Lower lobe of right lung (tissue), 2 donors: ENCODE results near the gene ASPN. TPM values are rescaled to one million over a fixed set of nuclear protein-coding genes. Genes with fewer than 3 reads are reported as not detected.

Experiments
- ATAC-seq, 2 donors: fragments of 200-7000 bp; cut with Tn5 transposase; one replicate each; pipeline ENCODE4 v1.9.1; 2020 to 2022; ENCODE audit warnings: mild to moderate bottlenecking in 2 of 2, moderate library complexity in 2 of 2
- DNase-seq: peaks from one replicate; pipeline ENCODE4 v3.0.0-alpha.2; 2020
- H3K27ac ChIP-seq: fragments of 200-600 bp; one replicate; pipeline ENCODE4 v1.8.0; 2022
- H3K27me3 ChIP-seq: fragments of 200-600 bp; one replicate; pipeline ENCODE4 v1.8.0; 2022; ENCODE audit warnings: low read depth
- H3K36me3 ChIP-seq: fragments of 200-600 bp; one replicate; pipeline ENCODE4 v1.8.0; 2022; ENCODE audit warnings: mild to moderate bottlenecking
- H3K4me1 ChIP-seq: fragments of 200-600 bp; one replicate; pipeline ENCODE4 v1.8.0; 2022
- H3K4me3 ChIP-seq: fragments of 200-600 bp; one replicate; pipeline ENCODE4 v1.8.0; 2022; ENCODE audit warnings: mild to moderate bottlenecking
- H3K9me3 ChIP-seq: fragments of 200-600 bp; one replicate; pipeline ENCODE4 v1.8.0; 2022
- intact Hi-C: fragments of 100-400 bp; cut with DNase I; formaldehyde crosslinking; loops from one replicate; pipeline ENCODE4 v1.11.0; 2022
- total RNA-seq: library from RNA; stranded (reverse); fragmentation: NEBNext Ultra II Directional; extraction: Animal tissue kit (Norgen Biotek cat#: 25700); gene quantifications from one replicate; pipeline ENCODE4 v1.2.1, GENCODE V29; 2021
- TF ChIP-seq, protein P1 (sequence below): fragments of 200-600 bp; IDR thresholded peaks from one replicate; pipeline ENCODE4 v1.8.0; 2022; ENCODE audit warnings: antibody characterized with exemption, mild to moderate bottlenecking
- donor health status: DM: no; HTN: yes; CAD: no; lungs with severe emphysema.

Gene ASPN
- total RNA-seq, 1 donor from 2014 or later = 2.3 TPM

- Histone ChIP-seq H3K9me3 (no peaks in the 10 kb centered on the region), H3K4me3 (no peak overlapping the region), H3K4me1 (no peaks in the 10 kb centered on the region), H3K36me3 (no peaks in the 10 kb centered on the region), H3K27me3 (no peaks in the 10 kb centered on the region), H3K27ac (no peak overlapping the region)
- no peak for DNase-seq
- intact Hi-C loops = no loop called here
- no peak for ATAC-seq
- TF ChIP-seq, protein P1, sequence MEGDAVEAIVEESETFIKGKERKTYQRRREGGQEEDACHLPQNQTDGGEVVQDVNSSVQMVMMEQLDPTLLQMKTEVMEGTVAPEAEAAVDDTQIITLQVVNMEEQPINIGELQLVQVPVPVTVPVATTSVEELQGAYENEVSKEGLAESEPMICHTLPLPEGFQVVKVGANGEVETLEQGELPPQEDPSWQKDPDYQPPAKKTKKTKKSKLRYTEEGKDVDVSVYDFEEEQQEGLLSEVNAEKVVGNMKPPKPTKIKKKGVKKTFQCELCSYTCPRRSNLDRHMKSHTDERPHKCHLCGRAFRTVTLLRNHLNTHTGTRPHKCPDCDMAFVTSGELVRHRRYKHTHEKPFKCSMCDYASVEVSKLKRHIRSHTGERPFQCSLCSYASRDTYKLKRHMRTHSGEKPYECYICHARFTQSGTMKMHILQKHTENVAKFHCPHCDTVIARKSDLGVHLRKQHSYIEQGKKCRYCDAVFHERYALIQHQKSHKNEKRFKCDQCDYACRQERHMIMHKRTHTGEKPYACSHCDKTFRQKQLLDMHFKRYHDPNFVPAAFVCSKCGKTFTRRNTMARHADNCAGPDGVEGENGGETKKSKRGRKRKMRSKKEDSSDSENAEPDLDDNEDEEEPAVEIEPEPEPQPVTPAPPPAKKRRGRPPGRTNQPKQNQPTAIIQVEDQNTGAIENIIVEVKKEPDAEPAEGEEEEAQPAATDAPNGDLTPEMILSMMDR = no peak
Observed at GRCh38 chr9:92527291-92527828, 45.1 kb upstream of the ASPN start.

DNA sequence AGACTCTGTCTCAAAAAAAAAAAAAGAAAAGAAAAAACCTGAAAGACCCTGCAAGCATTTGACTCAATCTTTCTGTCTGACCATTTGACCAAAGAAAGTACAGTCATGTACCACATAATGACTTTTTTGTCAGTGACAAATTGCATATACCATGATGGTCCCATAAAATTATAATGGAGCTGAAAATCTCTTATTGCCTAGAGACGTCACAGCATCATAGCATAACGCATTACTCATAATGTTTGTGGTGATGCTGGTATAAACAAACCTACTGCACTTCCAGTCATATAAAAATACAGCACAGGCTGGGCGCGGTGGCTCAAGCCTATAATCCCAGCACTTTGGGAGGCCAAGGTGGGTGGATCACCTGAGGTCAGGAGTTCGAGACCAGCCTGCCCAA lies 43.0 kb upstream of the ASPN start:
- no peaks in the 10 kb centered on the region for H3K36me3 ChIP-seq
- H3K9me3 ChIP-seq = no peaks in the 10 kb centered on the region
- ATAC-seq (no peak), DNase-seq (no peak)
- H3K27ac ChIP-seq = no peak overlapping the region
- no peaks in the 10 kb centered on the region for H3K27me3 ChIP-seq
- no peak overlapping the region for H3K4me3 ChIP-seq
- intact Hi-C loops = no loop called here
- TF ChIP-seq, protein P1 = no peak
- no peaks in the 10 kb centered on the region for H3K4me1 ChIP-seq

- TF ChIP-seq, protein P1 = no peak
- intact Hi-C loops = no loop called here
- ATAC-seq = no peak
Observed at GRCh38 chr9:92524881-92525280, 42.6 kb upstream of the ASPN start.

GRCh38 chr9:92522983-92523970 lies 41.0 kb upstream of the ASPN start:
- intact Hi-C loops = no loop called here
- H3K4me3 ChIP-seq = no peak overlapping the region
- H3K27ac ChIP-seq = no peak overlapping the region
- H3K4me1 ChIP-seq = no peaks in the 10 kb centered on the region
- TF ChIP-seq, protein P1 = no peak
- ATAC-seq (no peak), DNase-seq (no peak)
- no peaks in the 10 kb centered on the region for H3K27me3 ChIP-seq
- H3K9me3 ChIP-seq = no peaks in the 10 kb centered on the region
- no peaks in the 10 kb centered on the region for H3K36me3 ChIP-seq

More at GRCh38 chr9:92524881-92525280, 42.6 kb upstream of the ASPN start:
- Histone ChIP-seq H3K9me3 (no peaks in the 10 kb centered on the region), H3K36me3 (no peaks in the 10 kb centered on the region), H3K27ac (no peak overlapping the region), H3K4me1 (no peaks in the 10 kb centered on the region), H3K27me3 (no peaks in the 10 kb centered on the region), H3K4me3 (no peak overlapping the region)
- DNase-seq = no peak

DNA sequence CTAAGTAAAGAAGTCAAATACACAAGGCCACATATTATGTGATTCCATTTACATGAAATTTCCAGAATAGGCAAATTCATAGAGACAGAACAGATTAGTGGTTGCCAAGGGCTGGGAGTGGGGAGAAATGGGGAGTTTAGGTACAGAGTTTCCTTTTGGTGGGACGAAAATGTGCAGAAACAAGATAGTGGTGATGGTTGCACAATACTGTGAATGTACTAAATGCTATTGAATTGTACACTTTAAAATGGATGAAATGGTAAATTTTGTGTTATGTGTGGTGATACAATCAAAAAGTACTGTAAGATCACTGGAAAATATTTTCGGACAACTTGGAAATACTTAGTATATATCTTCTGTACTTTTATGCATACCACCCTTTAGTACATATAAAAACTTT lies 38.5 kb upstream of the ASPN start:
- Histone ChIP-seq H3K36me3 (no peaks in the 10 kb centered on the region), H3K4me1 (no peaks in the 10 kb centered on the region), H3K27ac (no peak overlapping the region), H3K9me3 (no peaks in the 10 kb centered on the region), H3K4me3 (no peak overlapping the region), H3K27me3 (no peaks in the 10 kb centered on the region)
- intact Hi-C loops = no loop called here
- no peak for ATAC-seq
- TF ChIP-seq, protein P1 = no peak
- DNase-seq = no peak
